ENCODE results near the gene ASS1.

DNA sequence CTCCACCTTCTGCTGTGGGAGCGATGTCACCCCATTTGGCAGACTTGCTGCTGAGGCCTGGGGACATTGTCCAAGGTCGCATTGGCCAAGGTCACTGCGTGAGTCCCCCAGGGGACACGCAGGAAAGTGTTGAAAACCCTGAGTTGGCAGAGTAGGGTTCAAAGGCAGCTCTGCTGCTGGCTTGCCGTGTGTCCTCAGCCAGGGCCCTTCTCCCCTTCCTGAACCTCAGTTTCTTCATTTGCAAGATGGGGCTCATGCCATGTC, 14.0 kb downstream of the ASS1 start:
- TF ChIP-seq, protein P1, sequence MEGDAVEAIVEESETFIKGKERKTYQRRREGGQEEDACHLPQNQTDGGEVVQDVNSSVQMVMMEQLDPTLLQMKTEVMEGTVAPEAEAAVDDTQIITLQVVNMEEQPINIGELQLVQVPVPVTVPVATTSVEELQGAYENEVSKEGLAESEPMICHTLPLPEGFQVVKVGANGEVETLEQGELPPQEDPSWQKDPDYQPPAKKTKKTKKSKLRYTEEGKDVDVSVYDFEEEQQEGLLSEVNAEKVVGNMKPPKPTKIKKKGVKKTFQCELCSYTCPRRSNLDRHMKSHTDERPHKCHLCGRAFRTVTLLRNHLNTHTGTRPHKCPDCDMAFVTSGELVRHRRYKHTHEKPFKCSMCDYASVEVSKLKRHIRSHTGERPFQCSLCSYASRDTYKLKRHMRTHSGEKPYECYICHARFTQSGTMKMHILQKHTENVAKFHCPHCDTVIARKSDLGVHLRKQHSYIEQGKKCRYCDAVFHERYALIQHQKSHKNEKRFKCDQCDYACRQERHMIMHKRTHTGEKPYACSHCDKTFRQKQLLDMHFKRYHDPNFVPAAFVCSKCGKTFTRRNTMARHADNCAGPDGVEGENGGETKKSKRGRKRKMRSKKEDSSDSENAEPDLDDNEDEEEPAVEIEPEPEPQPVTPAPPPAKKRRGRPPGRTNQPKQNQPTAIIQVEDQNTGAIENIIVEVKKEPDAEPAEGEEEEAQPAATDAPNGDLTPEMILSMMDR (IDR thresholded peaks at IDR 0.05) = no peak
- TF ChIP-seq POLR2A (IDR thresholded peaks at IDR 0.05) (no peak), POLR2AphosphoS5 (IDR thresholded peaks at IDR 0.05) (no peak), EP300 (IDR thresholded peaks at IDR 0.05) (no peak)
